Smooth muscle cell of the umbilical artery (primary cell): ENCODE data around the gene COLEC11. TPM values are rescaled to one million over a fixed set of nuclear protein-coding genes. Genes with fewer than 3 reads are reported as not detected.

Source experiments
- total RNA-seq: library from RNA; depleted of rRNA; stranded (reverse); fragments of >200 nt; gene quantifications from 2 replicates; pipeline ENCODE4 v1.2.3, GENCODE V29; 2014

COLEC11 gene
- 0.18 and 2.4 TPM in 2 replicates for total RNA-seq

GRCh38 chr2:3594493-3595281, at the start of gene COLEC11:
COLEC11 (plus strand) TSS chr2:3595112; CDS start chr2:3604341, 9,229 bp downstream.

GRCh38 chr2:3558205-3559014, 36.5 kb upstream of the COLEC11 start, which contains the start of gene RNASEH1:
RNASEH1 (minus strand) TSS chr2:3558333; CDS start chr2:3558260, 73 bp downstream.

GRCh38 chr2:3657881-3658280, 63.0 kb downstream of the COLEC11 start, which contains the start of gene ALLC:
ALLC (plus strand) TSS chr2:3658200; CDS start chr2:3671158, 12,958 bp downstream.

Other genes with a start within 250 kb of the COLEC11 start
- gene EIPR1, start 217.3 kb upstream of the COLEC11 start, total RNA-seq, result 32.4 and 36.4 TPM in 2 replicates
- gene TRAPPC12, start 215.4 kb upstream of the COLEC11 start, total RNA-seq, result 51.7 and 64.0 TPM in 2 replicates
- 39.0 and 42.2 TPM in 2 replicates for gene ADI1, start 75.6 kb upstream of the COLEC11 start, total RNA-seq
- gene RNASEH1, start 36.8 kb upstream of the COLEC11 start, total RNA-seq, result 42.0 and 47.5 TPM in 2 replicates
- gene RPS7, start 19.9 kb upstream of the COLEC11 start, total RNA-seq, result 731 and 1,566 TPM in 2 replicates
- not detected in 2 replicates for gene ALLC, start 63.1 kb downstream of the COLEC11 start, total RNA-seq
- not detected in 2 replicates for gene DCDC2C, start 108.5 kb downstream of the COLEC11 start, total RNA-seq